ENCODE results near the gene CCDC89. TPM values are rescaled to one million over a fixed set of nuclear protein-coding genes. Genes with fewer than 3 reads are reported as not detected.
"Not testable (repeated sequence)": the region's sequence is repeated elsewhere in the genome, so short reads cannot be mapped to it uniquely, and the experiment has no call there.

CCDC89 gene
- total RNA-seq, 1 donor, result 4.2 TPM

GRCh38 chr11:85664615-85665481 is 21.1 kb downstream of the CCDC89 start, which contains the start of gene CREBZF:
TSS of gene CREBZF (minus strand) at chr11:85665129. CDS start at chr11:85664875, 254 bp downstream.
- TF ChIP-seq, protein P1, sequence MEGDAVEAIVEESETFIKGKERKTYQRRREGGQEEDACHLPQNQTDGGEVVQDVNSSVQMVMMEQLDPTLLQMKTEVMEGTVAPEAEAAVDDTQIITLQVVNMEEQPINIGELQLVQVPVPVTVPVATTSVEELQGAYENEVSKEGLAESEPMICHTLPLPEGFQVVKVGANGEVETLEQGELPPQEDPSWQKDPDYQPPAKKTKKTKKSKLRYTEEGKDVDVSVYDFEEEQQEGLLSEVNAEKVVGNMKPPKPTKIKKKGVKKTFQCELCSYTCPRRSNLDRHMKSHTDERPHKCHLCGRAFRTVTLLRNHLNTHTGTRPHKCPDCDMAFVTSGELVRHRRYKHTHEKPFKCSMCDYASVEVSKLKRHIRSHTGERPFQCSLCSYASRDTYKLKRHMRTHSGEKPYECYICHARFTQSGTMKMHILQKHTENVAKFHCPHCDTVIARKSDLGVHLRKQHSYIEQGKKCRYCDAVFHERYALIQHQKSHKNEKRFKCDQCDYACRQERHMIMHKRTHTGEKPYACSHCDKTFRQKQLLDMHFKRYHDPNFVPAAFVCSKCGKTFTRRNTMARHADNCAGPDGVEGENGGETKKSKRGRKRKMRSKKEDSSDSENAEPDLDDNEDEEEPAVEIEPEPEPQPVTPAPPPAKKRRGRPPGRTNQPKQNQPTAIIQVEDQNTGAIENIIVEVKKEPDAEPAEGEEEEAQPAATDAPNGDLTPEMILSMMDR (IDR thresholded peaks at IDR 0.05; ENCODE audit: insufficient read depth, low read length), result no peak
- peak within 1 kb of the TSS; percentile 93 for H3K4me3 ChIP-seq (ENCODE audit: low read depth, low read length)
- peak; percentile 95 for DNase-seq (ENCODE audit: low read depth)

- TF ChIP-seq, protein P1 (IDR thresholded peaks at IDR 0.05; ENCODE audit: insufficient read depth, low read length), result peak; percentile 34
- peak overlapping the region; percentile 93 for H3K4me3 ChIP-seq (ENCODE audit: low read depth, low read length)
- DNase-seq (ENCODE audit: low read depth), result peak; percentile 32
Observed at GRCh38 chr11:85663753-85664614, 22.0 kb downstream of the CCDC89 start.

- peak; percentile 17 for DNase-seq (ENCODE audit: low read depth)
- TF ChIP-seq, protein P1 (IDR thresholded peaks at IDR 0.05; ENCODE audit: insufficient read depth, low read length), result no peak
- H3K4me3 ChIP-seq (ENCODE audit: low read depth, low read length), result peak overlapping the region; percentile 93
Observed at GRCh38 chr11:85663080-85663752, 22.8 kb downstream of the CCDC89 start.

DNA sequence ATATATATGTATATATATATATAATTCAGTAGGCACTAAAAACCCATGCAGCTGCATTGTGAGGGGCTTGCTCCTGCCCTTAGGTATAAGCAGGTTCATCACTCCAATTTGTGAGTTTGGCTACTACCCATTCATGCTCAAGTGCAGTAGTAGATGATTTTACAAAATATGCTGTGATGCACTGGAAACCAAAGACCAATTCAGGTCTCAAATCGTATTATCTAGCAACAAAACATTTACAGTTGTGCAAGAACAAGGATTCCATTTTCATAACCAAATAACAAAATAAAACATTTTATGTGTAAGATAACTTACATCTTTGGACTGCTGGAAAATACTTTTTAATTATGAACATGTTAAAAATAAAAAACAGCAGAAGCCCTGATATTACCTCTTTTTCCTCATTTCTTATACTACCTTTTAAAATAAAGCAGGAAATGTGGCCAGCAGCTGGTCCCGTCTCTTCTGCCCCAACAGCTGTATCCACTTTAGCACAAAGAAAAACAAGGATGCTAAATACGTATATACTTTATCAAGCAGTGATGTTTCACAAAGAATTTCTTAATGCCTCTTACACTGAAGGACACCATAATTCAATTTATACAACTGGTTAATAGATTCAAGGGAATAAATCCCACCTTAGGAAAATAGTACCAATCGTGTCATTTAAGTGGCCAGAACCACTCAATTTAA is 23.9 kb downstream of the CCDC89 start:
- TF ChIP-seq, protein P1 (IDR thresholded peaks at IDR 0.05; ENCODE audit: insufficient read depth, low read length), result no peak
- peak overlapping the region; percentile 93 for H3K4me3 ChIP-seq (ENCODE audit: low read depth, low read length)
- DNase-seq (ENCODE audit: low read depth), result peak; percentile 37

DNA sequence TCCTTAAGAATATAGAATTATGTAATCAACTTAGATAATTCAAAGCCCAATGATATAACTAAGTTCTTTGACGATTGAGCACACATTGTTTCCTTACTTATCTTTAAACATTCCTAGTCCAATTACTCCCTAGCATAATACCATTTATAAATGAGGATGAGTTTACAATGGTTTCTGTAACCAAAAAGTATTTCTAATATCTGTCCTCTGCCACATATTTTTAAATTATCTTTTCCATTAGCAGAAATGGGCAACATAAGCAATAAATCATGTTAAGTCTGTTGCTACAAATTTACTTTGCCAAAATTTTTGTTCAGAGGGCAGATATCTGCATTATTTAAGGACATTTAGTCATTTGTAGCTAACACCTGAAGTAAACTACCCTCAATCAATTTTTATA is 27.8 kb downstream of the CCDC89 start:
- no peak overlapping the region for H3K4me3 ChIP-seq (ENCODE audit: low read depth, low read length)
- TF ChIP-seq, protein P1 (IDR thresholded peaks at IDR 0.05; ENCODE audit: insufficient read depth, low read length), result no peak
- DNase-seq (ENCODE audit: low read depth), result peak; percentile 17

- H3K4me3 ChIP-seq (ENCODE audit: low read depth, low read length), result no peak overlapping the region
- DNase-seq (ENCODE audit: low read depth), result no peak
- TF ChIP-seq, protein P1 (IDR thresholded peaks at IDR 0.05; ENCODE audit: insufficient read depth, low read length), result no peak
Observed at GRCh38 chr11:85656777-85657176, 29.2 kb downstream of the CCDC89 start.

- H3K4me3 ChIP-seq (ENCODE audit: low read depth, low read length); DNase-seq (ENCODE audit: low read depth): not testable (repeated sequence)
Observed at GRCh38 chr11:85654343-85654742, 31.7 kb downstream of the CCDC89 start.

Data from fibroblast of the aortic adventitia (primary cell).